Measurements from ENCODE around the gene KRTAP4-7. TPM values are rescaled to one million over a fixed set of nuclear protein-coding genes. Genes with fewer than 3 reads are reported as not detected.
A peak's percentile ranks its signal among the peaks of the same experiment; 100 is the strongest.
"Not testable (repeated sequence)": the region's sequence is repeated elsewhere in the genome, so short reads cannot be mapped to it uniquely, and the experiment has no call there.

Gene KRTAP4-7
- total RNA-seq, 1 experiment from 2014 or later, result not detected

DNA sequence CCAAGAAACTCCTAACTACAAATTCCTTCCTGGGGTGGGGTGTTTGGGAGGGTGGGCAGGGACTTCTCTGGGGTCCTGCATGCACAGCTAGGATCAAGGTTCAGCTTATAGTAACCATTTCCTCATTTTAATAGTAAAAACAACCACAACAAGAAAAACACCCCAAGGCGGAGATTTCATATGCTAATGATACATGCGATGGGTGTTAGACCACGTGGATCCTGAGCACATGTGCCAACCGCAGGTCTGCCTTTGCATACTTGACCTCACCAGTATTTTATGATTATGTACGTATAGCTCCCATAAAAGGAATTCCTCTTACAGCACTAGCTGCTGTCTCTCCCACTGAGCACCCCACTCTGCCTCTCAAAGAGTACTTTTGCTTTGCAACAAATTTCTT is 32.3 kb downstream of the KRTAP4-7 start:
- no peak for ATAC-seq
- CTCF ChIA-PET, result no interaction called here
- Histone ChIP-seq H4K20me1 (ENCODE audit: low read length) (no peaks in the 10 kb centered on the region), H3K9ac (ENCODE audit: low read length) (no peak overlapping the region), H3K4me1 (ENCODE audit: insufficient read depth, low read length) (peaks cover 10% of the 10 kb centered on the region), H3K79me2 (ENCODE audit: low read length) (no peaks in the 10 kb centered on the region), H3K36me3 (ENCODE audit: low read depth, low read length) (peaks cover 7% of the 10 kb centered on the region; the same call in 1 of the 2 replicates), H3K27ac (ENCODE audit: low read length) (no peak overlapping the region), H3K4me3 (ENCODE audit: low read length) (no peak overlapping the region), H3K9me3 (ENCODE audit: low read length) (peaks cover 4% of the 10 kb centered on the region; the same call in 1 of the 2 replicates), H2AFZ (ENCODE audit: low read length) (no peak overlapping the region), H3K27me3 (ENCODE audit: low read length) (no peaks in the 10 kb centered on the region), H3F3A (ENCODE audit: low read length, unreplicated experiment) (no peaks in the 10 kb centered on the region), H3K4me2 (ENCODE audit: low read length) (no peak overlapping the region), H3K9me2 (replicated peaks; ENCODE audit: low read length) (no peaks in the 10 kb centered on the region)
- POLR2A ChIA-PET (ENCODE audit: unreplicated experiment), result no interaction called here
- intact Hi-C loops (cut with micrococcal nuclease), result no loop called here
- no peak for DNase-seq
- BruUV-seq (replicated peaks), result no TSS peak
- TF ChIP-seq EZH2phosphoT487 (IDR thresholded peaks at IDR 0.05; ENCODE audit: borderline replicate concordance, low read length) (no peak), EZH2 (IDR thresholded peaks at IDR 0.05; ENCODE audit: low read length, unreplicated experiment) (no peak)
- TF ChIP-seq, protein P1, sequence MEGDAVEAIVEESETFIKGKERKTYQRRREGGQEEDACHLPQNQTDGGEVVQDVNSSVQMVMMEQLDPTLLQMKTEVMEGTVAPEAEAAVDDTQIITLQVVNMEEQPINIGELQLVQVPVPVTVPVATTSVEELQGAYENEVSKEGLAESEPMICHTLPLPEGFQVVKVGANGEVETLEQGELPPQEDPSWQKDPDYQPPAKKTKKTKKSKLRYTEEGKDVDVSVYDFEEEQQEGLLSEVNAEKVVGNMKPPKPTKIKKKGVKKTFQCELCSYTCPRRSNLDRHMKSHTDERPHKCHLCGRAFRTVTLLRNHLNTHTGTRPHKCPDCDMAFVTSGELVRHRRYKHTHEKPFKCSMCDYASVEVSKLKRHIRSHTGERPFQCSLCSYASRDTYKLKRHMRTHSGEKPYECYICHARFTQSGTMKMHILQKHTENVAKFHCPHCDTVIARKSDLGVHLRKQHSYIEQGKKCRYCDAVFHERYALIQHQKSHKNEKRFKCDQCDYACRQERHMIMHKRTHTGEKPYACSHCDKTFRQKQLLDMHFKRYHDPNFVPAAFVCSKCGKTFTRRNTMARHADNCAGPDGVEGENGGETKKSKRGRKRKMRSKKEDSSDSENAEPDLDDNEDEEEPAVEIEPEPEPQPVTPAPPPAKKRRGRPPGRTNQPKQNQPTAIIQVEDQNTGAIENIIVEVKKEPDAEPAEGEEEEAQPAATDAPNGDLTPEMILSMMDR (conservative IDR thresholded peaks at IDR 0.05; ENCODE audit: low read depth, low read length), result no peak

DNA sequence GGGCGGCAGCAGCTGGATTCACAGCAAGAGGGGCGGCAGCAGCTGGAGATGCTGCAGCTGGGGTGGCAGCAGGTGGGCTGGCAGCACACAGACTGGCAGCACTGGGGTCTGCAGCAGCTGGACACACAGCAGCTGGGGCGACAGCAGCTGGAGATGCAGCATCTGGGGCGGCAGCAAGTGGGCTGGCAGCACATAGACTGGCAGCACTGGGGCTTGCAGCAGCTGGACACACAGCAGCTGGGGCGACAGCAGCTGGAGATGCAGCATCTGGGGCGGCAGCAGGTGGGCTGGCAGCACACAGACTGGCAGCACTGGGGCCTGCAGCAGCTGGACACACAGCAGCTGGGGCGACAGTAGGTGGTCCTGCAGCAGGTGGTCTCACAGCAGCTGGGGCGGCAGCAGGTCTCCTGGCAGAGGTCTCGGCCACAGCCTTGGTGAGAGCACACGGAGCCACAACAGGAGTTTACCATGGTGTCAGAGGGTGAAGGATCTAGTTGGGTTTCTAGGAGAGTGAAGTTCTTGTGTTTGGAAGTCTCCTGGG is 34.0 kb downstream of the KRTAP4-7 start, which contains the start of gene KRTAP4-11:
KRTAP4-11 (minus strand) TSS at position 528 of the 541 bp plus-strand sequence; CDS start at position 470, 58 bp downstream.
- peak within 1 kb of the TSS; percentile 12; the same call in 1 of the 2 replicates for H3K27ac ChIP-seq (ENCODE audit: low read length)
- H3K9ac ChIP-seq (ENCODE audit: low read length); H3K4me2 ChIP-seq (ENCODE audit: low read length); H3K79me2 ChIP-seq (ENCODE audit: low read length); CTCF ChIA-PET; H3K27me3 ChIP-seq (ENCODE audit: low read length); intact Hi-C loops (cut with micrococcal nuclease); H3K9me3 ChIP-seq (ENCODE audit: low read length); H3F3A ChIP-seq (ENCODE audit: low read length, unreplicated experiment); BruUV-seq (replicated peaks); DNase-seq; H3K9me2 ChIP-seq (replicated peaks; ENCODE audit: low read length); H4K20me1 ChIP-seq (ENCODE audit: low read length); H3K4me3 ChIP-seq (ENCODE audit: low read length); H3K36me3 ChIP-seq (ENCODE audit: low read depth, low read length); POLR2A ChIA-PET (ENCODE audit: unreplicated experiment); ATAC-seq: not testable (repeated sequence)
- H2AFZ ChIP-seq (ENCODE audit: low read length), result 0 out of 2 replicates have a peak within 1 kb of the TSS, but pooled peaks have one; percentile 40
- peaks cover 10% of the 10 kb centered on the region for H3K4me1 ChIP-seq (ENCODE audit: insufficient read depth, low read length)

DNA sequence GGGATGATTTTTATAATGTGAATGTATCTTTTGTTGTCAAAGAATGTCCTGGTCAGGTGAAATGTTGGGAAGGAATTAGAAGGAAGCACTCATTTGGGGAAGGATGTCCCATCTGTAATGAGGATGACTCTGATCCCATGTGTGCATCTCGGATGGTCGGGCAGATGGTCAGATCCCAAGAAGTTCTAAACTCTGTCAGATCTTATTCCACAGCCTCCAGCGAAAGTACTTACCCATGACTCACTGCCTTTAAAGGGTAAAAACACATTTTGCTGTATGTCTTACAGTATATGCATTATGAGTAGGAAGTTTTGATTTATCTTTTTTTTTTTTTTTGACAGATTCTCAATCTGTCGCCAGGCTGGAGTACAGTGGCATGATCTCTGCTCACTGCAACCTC is 34.8 kb downstream of the KRTAP4-7 start:
- CTCF ChIA-PET, result no interaction called here
- Histone ChIP-seq H3K4me1 (ENCODE audit: insufficient read depth, low read length) (peaks cover 10% of the 10 kb centered on the region), H3K9ac (ENCODE audit: low read length) (no peak overlapping the region), H3K36me3 (ENCODE audit: low read depth, low read length) (no peaks in the 10 kb centered on the region), H3K9me3 (ENCODE audit: low read length) (no peaks in the 10 kb centered on the region), H3F3A (ENCODE audit: low read length, unreplicated experiment) (no peaks in the 10 kb centered on the region), H3K9me2 (replicated peaks; ENCODE audit: low read length) (no peaks in the 10 kb centered on the region), H3K4me3 (ENCODE audit: low read length) (no peak overlapping the region), H4K20me1 (ENCODE audit: low read length) (no peaks in the 10 kb centered on the region), H3K4me2 (ENCODE audit: low read length) (no peak overlapping the region), H3K27me3 (ENCODE audit: low read length) (no peaks in the 10 kb centered on the region), H3K79me2 (ENCODE audit: low read length) (no peaks in the 10 kb centered on the region), H2AFZ (ENCODE audit: low read length) (0 out of 2 replicates have a peak overlapping the region, but pooled peaks have one; percentile 40), H3K27ac (ENCODE audit: low read length) (peak overlapping the region; percentile 12; the same call in 1 of the 2 replicates)
- DNase-seq (peak; percentile 60), ATAC-seq (peak; percentile 79)
- intact Hi-C loops (cut with micrococcal nuclease), result no loop called here
- no TSS peak for BruUV-seq (replicated peaks)
- POLR2A ChIA-PET (ENCODE audit: unreplicated experiment), result no interaction called here
- TF ChIP-seq, protein P1 (conservative IDR thresholded peaks at IDR 0.05; ENCODE audit: low read depth, low read length), result no peak
- TF ChIP-seq EZH2 (IDR thresholded peaks at IDR 0.05; ENCODE audit: low read length, unreplicated experiment), result no peak
- TF ChIP-seq EZH2phosphoT487 (IDR thresholded peaks at IDR 0.05; ENCODE audit: borderline replicate concordance, low read length), result no peak

DNA sequence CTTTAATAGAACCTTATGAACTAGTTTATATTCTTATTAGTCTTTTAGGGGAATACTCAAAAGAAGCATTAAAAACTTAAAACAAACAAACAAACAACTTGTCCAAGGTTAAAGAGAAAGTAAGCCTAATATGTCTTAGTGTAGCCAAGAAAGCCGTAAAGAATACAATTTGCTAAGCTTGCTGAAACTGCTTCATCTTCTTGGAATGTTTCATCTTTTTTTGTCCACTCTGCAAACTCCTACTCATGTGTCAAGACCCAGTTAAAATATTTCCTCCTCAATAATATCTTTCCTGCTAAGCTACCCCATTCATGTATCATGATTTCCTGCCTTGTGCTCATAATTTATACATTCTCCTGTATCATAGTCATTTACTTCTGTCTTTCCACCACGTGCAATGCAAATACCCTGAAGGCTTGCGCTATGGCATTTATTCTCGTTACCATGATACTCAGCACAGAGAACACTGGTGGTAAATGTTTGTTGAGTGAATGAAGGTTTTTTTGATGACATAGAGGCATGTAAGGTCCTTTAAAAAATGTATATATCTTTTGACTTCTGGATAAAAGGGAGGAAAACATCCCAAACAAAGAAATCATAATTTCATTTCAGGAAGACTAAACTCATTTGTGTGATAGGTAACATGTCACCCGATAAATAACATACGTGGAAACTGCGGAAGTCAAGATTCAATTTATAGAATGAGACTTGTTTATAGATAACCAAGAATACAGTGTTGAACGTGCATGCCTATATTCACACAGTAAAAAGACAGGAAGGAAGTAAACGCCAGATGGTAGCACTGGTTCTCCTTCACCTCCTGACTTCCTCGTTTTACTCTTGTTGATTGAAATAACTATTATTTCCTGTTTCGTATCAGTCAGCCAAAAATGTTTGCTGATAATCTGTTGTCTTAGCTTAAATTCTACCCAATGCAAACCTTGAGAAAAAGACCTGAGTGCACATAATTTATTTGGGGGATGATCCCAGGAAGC is 36.0 kb downstream of the KRTAP4-7 start:
- H3F3A ChIP-seq (ENCODE audit: low read length, unreplicated experiment); BruUV-seq (replicated peaks); intact Hi-C loops (cut with micrococcal nuclease); H3K4me3 ChIP-seq (ENCODE audit: low read length); H3K27me3 ChIP-seq (ENCODE audit: low read length); H3K79me2 ChIP-seq (ENCODE audit: low read length); H3K9me3 ChIP-seq (ENCODE audit: low read length); H3K36me3 ChIP-seq (ENCODE audit: low read depth, low read length); CTCF ChIA-PET; H3K9me2 ChIP-seq (replicated peaks; ENCODE audit: low read length); H2AFZ ChIP-seq (ENCODE audit: low read length); H4K20me1 ChIP-seq (ENCODE audit: low read length); H3K4me2 ChIP-seq (ENCODE audit: low read length); H3K9ac ChIP-seq (ENCODE audit: low read length); POLR2A ChIA-PET (ENCODE audit: unreplicated experiment): not testable (repeated sequence)
- H3K27ac ChIP-seq (ENCODE audit: low read length), result peak overlapping the region; percentile 21
- H3K4me1 ChIP-seq (ENCODE audit: insufficient read depth, low read length), result peaks cover 10% of the 10 kb centered on the region
- ATAC-seq (peak; percentile 81), DNase-seq (peak; percentile 72)

Measured in PC-3 (cell line).